Tibial artery (tissue), 4 donors: ENCODE data around the gene ASPSCR1.

Experiments
- DNase-seq, 2 donors: peaks; one replicate each; pipeline ENCODE4 v3.0.0-alpha.2; 2019
- H3K27ac ChIP-seq, 2 donors: fragments of 200-600 bp; sonication (generic) in 1 of 2; 1 replicate in 1 of 2; 2 replicates in 1 of 2; pipeline ENCODE4 v1.5.1; 2018 to 2019; ENCODE audit warnings: mild to moderate bottlenecking in 1 of 2
- H3K27me3 ChIP-seq, 2 donors: fragments of 200-600 bp; sonication (generic) in 1 of 2; one replicate each; pipeline versions ENCODE4 v1.5.1 to v1.6.0; 2016 to 2019
- H3K36me3 ChIP-seq, 3 donors: fragments of 200-600 bp; sonication (generic) in 2 of 3; one replicate each; pipeline ENCODE4 v1.5.1; 2016 to 2019; ENCODE audit warnings: mild to moderate bottlenecking in 2 of 3
- H3K4me1 ChIP-seq, 4 donors: fragments of 200-600 bp; sonication (generic) in 2 of 4; 1 replicate in 3 of 4; 2 replicates in 1 of 4; pipeline ENCODE4 v1.5.1; 2016 to 2019
- H3K4me3 ChIP-seq, 2 donors: fragments of 200-600 bp; sonication (generic) in 1 of 2; 1 replicate in 1 of 2; 2 replicates in 1 of 2; pipeline ENCODE4 v1.5.1; 2018 to 2019; ENCODE audit warnings: mild to moderate bottlenecking in 2 of 2
- H3K9me3 ChIP-seq, 3 donors: fragments of 200-600 bp; sonication (generic) in 1 of 3; one replicate each; pipeline ENCODE4 v1.5.1; 2016 to 2019
- intact Hi-C: fragments of 100-400 bp; cut with DNase I; formaldehyde crosslinking; loops from one replicate; pipeline ENCODE4 v1.15.0; 2023; ENCODE audit warnings: low total_unique reads
- TF ChIP-seq, protein P1 (sequence below), 2 experiments: fragments of 200-600 bp in 1 of 2; fragments of 450-650 bp in 1 of 2; IDR thresholded peaks; one replicate each; pipeline ENCODE4 v1.5.1; 2017 to 2019; ENCODE audit warnings: antibody characterized with exemption in 2 of 2, mild to moderate bottlenecking in 1 of 2, moderate library complexity in 1 of 2

ASPSCR1 gene

DNA sequence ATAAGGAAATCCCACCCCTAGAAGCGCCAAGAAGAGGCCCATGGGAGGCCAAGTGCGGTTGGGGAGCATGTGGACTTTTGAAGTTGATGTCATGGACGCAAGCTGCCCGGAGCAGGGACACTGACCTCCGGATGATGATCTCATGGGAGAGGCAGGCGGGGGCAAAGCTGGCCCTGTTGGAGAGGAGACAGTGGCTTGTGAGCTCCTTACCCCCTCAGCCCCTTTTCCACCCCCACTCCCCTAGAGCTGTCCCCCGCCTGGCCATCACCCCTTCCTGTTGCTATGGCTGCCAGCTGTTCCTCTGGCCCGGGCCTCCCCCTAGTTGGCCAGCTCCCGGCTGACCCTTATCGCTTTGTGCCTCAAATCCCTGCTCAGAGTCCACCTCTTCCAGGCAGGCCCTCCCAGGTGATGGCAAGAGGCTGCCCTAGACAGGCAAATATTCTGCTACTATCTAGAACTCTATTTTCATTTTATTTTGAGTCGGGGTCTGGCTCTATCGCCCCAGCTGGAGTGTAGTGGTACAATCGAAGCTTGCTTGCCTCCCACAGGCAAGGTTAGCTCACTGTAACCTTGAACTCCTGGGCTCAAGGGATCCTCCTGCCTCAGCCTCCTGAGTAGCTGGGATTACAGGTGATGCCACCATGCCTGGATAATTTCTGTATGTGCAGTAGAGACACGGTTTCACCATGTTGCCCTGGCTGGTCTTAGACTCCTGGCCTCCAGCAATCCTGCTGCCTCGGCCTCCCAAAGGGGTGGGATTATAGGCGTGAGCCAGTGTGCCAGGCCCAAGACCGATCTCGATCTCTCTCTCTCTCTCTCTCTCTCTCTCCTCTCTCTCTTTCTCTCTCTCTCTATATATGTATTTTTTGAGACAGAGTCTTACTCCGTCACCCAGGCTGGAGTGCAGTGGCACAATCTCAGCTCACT, 23.0 kb upstream of the ASPSCR1 start:
- DNase-seq = no peak
- Histone ChIP-seq H3K27ac (no peak overlapping the region), H3K9me3 (no peaks in the 10 kb centered on the region), H3K36me3 (no peaks in the 10 kb centered on the region), H3K4me3 (no peak overlapping the region), H3K4me1 (peaks cover 0 to 6% (median 2%) of the 10 kb centered on the region in 4 donors), H3K27me3 (peaks cover 5 to 63% of the 10 kb centered on the region in 2 donors)
- intact Hi-C loops = no loop called here
- TF ChIP-seq, protein P1, sequence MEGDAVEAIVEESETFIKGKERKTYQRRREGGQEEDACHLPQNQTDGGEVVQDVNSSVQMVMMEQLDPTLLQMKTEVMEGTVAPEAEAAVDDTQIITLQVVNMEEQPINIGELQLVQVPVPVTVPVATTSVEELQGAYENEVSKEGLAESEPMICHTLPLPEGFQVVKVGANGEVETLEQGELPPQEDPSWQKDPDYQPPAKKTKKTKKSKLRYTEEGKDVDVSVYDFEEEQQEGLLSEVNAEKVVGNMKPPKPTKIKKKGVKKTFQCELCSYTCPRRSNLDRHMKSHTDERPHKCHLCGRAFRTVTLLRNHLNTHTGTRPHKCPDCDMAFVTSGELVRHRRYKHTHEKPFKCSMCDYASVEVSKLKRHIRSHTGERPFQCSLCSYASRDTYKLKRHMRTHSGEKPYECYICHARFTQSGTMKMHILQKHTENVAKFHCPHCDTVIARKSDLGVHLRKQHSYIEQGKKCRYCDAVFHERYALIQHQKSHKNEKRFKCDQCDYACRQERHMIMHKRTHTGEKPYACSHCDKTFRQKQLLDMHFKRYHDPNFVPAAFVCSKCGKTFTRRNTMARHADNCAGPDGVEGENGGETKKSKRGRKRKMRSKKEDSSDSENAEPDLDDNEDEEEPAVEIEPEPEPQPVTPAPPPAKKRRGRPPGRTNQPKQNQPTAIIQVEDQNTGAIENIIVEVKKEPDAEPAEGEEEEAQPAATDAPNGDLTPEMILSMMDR (IDR thresholded peaks at IDR 0.05) = no peak

DNA sequence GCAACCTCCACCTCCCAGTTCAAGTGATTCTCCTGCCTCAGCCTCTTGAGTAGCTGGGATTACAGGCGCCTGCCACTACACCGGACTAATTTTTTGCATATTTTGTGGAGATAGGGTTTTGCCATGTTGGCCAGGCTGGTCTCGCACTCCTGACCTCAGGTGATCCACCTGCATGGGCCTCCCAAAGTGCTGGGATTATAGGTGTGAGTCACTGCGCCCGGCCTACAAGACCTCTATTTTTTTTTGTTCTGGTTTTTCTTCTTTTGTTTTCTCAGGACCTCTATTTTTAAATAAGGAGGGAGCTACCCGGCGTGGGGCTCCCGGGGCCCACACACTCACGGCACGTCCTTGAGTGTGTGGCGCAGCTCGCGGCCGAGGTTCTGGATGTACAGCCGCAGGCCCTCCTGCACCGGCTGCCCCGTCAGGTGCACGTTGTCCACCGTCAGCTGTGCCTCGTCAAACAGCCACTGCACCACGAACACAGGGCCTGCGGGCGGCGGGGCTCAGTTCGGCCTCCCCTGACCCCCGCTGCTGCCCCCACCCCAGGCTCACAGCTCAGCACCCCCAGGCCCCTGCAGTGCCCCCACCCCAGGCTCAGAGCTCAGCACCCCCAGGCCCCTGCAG, 22.3 kb upstream of the ASPSCR1 start:
- intact Hi-C loops = no loop called here
- peaks cover 0 to 14% (median 9%) of the 10 kb centered on the region in 4 donors for H3K4me1 ChIP-seq
- TF ChIP-seq, protein P1 (IDR thresholded peaks at IDR 0.05) = no peak
- no peak for DNase-seq
- no peaks in the 10 kb centered on the region for H3K36me3 ChIP-seq
- H3K9me3 ChIP-seq = no peaks in the 10 kb centered on the region
- no peak overlapping the region for H3K4me3 ChIP-seq
- no peak overlapping the region for H3K27ac ChIP-seq
- peaks cover 5 to 71% of the 10 kb centered on the region in 2 donors for H3K27me3 ChIP-seq

DNA sequence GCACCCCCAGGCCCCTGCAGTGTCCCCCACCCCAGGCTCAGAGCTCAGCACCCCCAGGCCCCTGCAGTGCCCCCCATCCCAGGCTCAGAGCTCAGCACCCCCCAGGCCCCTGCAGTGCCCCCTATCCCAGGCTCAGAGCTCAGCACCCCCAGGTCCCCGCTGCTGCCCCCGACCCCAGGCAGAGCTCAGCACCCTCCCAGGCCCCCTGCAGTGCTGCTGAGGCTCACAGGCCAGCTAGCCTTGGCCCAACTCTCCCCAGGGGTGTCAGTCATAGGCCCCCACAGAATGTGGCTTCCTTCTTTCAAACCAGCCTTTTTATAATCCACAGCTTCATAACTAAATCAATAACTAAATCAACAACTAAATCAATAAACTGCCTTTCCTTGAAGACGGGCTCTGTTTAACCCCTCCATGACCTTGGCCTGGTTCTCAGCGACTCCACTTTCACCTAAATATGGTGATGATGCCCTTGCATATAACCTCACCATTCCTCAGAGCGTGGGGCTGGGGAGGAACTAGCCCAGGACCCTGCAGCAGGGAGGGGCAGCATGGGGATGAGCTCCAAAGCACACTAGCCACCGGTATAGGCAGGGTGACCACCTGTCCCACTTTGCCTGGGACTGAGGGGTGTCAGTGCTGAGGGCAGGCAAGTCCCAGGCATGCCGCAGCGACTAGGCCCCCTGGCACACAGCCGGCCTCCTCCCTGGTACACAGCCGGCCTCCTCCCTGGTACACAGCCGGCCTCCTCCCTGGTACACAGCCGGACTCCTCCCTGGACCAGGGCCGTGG, 21.5 kb upstream of the ASPSCR1 start:
- no peak for DNase-seq
- H3K36me3 ChIP-seq = no peaks in the 10 kb centered on the region
- peaks cover 0 to 20% (median 14%) of the 10 kb centered on the region in 4 donors for H3K4me1 ChIP-seq
- TF ChIP-seq, protein P1 (IDR thresholded peaks at IDR 0.05) = no peak
- intact Hi-C loops = no loop called here
- H3K27me3 ChIP-seq = peaks cover 5 to 79% of the 10 kb centered on the region in 2 donors
- no peaks in the 10 kb centered on the region for H3K9me3 ChIP-seq
- H3K4me3 ChIP-seq = no peak overlapping the region
- no peak overlapping the region for H3K27ac ChIP-seq

- Histone ChIP-seq H3K4me1 (peaks cover 0 to 28% (median 21%) of the 10 kb centered on the region in 4 donors), H3K36me3 (no peaks in the 10 kb centered on the region), H3K27me3 (peaks cover 9 to 87% of the 10 kb centered on the region in 2 donors), H3K4me3 (no peak overlapping the region), H3K9me3 (no peaks in the 10 kb centered on the region), H3K27ac (no peak overlapping the region)
- TF ChIP-seq, protein P1 (IDR thresholded peaks at IDR 0.05) = no peak
- intact Hi-C loops = no loop called here
- no peak for DNase-seq
These were observed 20.5 kb upstream of the ASPSCR1 start for GRCh38 chr17:81956607-81957589.
